Tibial nerve (tissue), 3 donors: ENCODE measurements around the gene MAPK8IP1.
"Not testable (repeated sequence)": the region's sequence is repeated elsewhere in the genome, so short reads cannot be mapped to it uniquely, and the experiment has no call there.

Experiments used
- CTCF ChIP-seq, 5 experiments: fragments of 200-600 bp in 3 of 5; fragments of 450-650 bp in 2 of 5; sonication (generic) in 3 of 5; IDR thresholded peaks; one replicate each; pipeline ENCODE4 v1.5.1; 2016 to 2019; ENCODE audit warnings: antibody characterized with exemption in 5 of 5, mild to moderate bottlenecking in 3 of 5, moderate library complexity in 2 of 5
- POLR2A ChIP-seq, 2 donors: fragments of 450-650 bp; IDR thresholded peaks; one replicate each; pipeline ENCODE4 v1.6.1; 2017; ENCODE audit warnings: antibody characterized with exemption in 2 of 2, mild to moderate bottlenecking in 2 of 2, moderate library complexity in 2 of 2

- not testable (repeated sequence) for TF ChIP-seq CTCF, POLR2A (IDR thresholded peaks at IDR 0.05)
Observed at GRCh38 chr11:45900175-45900800, 14.8 kb downstream of the MAPK8IP1 start.
